Left forelimb (tissue), 1 donor: ENCODE measurements around the gene SAMD4A.

ENCODE experiments used
- DNase-seq: peaks from one replicate; pipeline ENCODE4 v3.0.0-alpha.2; 2018; ENCODE audit warnings: low spot score

SAMD4A gene

DNA sequence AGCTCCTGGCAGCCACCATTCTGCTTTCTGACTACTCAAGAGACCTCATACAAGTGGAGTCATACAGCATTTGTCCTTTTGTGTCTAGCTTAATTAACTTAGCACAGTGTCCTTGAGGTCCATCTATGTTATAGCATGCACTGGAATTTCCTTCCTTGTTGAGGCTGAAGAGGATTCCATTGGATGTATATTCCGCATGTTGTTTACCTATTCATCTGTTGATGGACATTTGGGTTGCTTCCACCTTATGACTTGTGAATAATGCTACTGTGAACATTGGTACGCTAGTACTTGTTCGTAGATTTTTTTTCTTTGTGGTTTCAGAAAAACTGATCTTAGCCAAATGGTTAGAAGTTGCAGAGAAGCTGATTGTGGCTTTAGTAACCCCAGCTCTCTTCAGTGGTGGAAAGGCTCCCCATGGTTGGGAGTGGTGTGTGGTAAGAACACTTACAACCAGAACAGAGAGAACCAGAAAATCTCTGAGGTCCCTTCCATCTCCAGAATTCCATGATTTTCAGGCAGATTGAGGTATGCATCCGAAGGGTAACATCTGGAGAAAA lies 118.4 kb downstream of the SAMD4A start:
- no peak for DNase-seq

GRCh38 chr14:54686219-54686870 lies 119.4 kb downstream of the SAMD4A start:
- no peak for DNase-seq

- DNase-seq = no peak
Observed at GRCh38 chr14:54686871-54687749, 120.2 kb downstream of the SAMD4A start.

GRCh38 chr14:54687750-54688119 lies 120.8 kb downstream of the SAMD4A start:
- no peak for DNase-seq

- no peak for DNase-seq
Observed at GRCh38 chr14:54688229-54688628, 121.3 kb downstream of the SAMD4A start.

DNA sequence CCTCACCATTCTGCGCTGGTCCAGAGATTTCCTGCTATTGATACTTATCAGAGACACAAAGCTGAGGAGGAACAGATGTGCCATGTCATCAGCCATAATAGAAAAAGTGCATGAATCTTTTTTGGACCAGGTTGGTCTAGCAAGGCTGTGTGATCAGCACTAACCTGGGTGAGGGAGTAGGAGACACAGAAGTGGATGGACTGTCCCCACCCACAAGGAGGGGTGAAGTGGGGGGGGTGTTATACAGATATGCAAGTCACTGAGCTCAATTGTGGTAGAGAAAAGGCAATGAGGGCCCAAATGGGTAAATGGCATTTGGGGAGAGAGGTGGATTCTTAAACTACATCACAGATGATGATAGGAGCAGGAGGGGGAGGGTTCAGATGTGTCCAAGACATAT lies 123.0 kb downstream of the SAMD4A start:
- no peak for DNase-seq

GRCh38 chr14:54690887-54691286 lies 124.0 kb downstream of the SAMD4A start:
- DNase-seq = no peak

DNA sequence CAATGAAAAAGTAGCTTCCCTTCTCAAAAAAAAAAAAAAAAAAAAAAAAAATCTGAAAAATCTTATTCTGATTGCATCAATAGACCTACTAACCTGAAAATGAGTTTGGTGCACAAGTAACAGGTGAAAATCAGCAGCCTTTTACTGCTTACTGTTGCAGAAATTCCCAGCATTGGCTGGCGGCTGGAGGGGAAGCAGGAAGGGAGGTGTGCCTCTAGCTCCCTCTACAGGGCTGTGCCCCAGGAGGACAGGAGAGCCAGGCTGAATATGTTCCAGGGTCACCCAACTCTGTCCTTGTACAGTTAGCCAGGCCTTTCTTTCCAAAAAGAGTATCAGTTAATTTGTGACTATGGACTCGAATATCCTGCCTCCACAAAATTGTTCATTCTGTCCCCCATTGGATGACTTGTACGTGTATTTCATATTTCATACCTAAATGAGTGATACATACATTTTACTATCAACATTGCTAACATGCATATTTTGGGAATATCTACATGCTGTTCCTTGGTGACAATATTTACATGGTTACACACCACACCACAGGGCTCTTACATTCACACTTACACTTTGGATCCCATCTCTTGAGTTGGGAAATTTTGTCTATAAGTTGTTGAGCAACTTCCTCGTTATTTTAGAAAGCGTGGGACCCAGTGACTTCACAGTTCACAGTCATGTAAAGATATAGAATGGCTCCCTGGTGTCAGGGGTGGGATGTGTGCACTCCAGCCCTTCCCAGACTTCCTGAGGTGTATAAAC lies 124.8 kb downstream of the SAMD4A start:
- DNase-seq = no peak

- DNase-seq = no peak
Observed at GRCh38 chr14:54692284-54692772, 125.4 kb downstream of the SAMD4A start.

DNA sequence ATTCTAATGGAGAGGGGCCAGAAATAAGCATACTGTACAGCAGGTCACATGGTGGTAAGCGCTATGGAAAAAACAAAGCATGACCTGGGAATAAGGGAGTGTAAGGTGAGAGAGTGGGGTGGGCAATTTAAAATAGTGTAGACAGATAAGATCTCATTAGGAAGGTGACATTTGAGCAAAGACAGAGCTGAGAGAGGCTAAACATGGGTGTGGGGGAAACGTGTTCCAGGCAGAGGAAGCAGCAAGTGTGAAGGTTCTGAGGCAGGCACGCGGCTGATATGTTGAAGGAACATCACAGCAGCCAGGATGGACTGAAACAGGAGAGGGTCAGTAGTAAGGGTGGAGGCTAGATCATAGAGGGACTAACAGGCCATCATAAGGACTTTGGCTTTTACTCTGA lies 126.8 kb downstream of the SAMD4A start:
- DNase-seq = no peak

DNA sequence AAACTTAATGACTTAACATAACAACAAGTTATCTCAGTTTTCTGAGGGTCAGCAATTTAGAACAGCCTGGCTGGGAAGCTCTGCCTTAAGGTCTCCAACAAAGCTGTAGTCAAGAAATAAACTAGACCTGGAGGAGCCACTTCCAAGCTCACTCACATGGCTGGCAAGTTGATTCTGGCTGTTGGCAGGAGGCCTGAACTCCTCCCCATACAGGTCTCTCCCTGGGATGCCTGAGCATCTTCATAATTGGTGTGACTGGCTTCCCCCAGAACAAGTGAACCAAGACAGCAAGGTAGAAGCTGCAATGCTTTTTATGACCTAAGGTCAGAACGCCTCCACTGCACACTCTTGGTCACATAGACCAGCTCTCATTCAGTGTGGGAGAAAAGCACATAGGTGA lies 128.3 kb downstream of the SAMD4A start:
- DNase-seq = no peak

- no peak for DNase-seq
Observed at GRCh38 chr14:54697001-54697400, 130.1 kb downstream of the SAMD4A start.

DNA sequence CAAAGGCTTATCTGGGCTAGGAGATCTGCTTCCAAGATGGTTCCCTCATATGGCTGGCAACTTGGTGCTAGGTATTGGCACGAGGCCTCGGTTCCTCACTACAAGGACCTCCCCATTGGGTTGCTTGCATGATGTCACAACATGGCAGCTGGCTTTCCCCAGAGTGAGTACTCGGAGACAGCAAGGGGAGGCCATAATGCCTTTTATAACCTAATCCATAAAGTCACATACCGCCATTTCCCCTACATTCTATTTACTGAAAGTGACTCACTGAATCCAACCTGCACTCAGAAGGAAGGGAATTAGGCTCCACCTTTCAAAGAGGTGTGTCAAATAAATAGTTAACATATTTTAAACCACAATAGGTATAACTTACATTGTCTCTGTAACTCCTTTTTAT lies 130.9 kb downstream of the SAMD4A start:
- no peak for DNase-seq

DNA sequence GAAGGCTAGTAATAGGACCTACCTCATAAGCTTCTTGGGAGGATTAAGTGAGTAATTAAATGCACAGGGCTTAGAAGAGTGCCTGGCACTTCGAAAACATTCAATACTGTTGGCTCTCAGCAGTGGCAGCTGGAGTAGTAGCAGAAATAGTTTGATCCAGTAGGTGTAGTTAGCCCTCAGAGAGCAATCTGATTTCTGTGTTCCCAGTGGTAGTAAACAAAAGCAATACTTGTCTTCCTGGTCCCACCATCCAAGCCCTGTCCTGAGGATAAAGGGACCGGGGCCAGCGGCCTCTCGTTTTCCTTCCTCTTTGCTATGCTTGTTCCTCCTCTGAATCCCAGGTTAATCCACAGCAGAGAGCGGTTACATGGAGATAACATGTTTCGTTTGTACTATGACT lies 131.6 kb downstream of the SAMD4A start:
- no peak for DNase-seq

GRCh38 chr14:54698966-54699530 lies 132.1 kb downstream of the SAMD4A start:
- DNase-seq = no peak

DNA sequence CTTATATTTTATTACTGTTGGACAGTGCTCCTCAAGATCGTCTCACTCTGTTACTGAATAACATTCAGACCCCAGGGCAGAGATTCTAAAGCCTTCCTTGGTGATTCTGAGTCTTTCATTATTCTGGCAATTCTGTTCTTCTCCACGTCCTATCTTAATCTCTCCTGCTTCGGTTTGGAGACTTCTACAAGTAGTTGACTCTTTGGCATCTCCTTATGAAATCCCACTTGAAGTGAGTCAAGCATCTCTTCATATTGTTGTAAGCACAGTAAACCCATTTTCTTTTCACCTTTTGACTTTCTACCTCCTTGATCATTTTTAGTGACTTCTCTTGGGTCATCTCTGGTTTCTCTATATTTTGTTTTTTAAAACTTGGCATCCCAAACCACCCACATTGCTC lies 132.8 kb downstream of the SAMD4A start:
- DNase-seq = no peak

DNA sequence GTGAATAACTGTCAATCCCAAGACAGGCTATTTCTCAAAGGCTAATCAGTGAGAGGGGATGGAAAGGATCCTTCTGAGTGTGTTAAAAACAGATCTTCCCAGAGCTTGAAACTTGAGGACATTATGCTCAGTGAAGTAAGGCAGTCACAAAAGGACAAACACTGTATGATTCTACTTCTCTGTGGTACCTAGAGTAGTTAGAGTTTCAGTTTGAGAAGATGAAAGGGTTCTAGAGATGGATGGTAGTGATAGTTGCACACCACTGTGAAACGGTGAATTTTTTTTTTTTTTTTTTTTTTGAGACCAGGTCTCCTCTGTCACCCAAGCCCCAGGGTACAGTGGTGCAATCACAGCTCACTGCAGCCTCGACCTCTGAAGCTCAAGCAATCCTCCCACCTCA lies 133.8 kb downstream of the SAMD4A start:
- DNase-seq = no peak

- no peak for DNase-seq
Observed at GRCh38 chr14:54702014-54702491, 135.1 kb downstream of the SAMD4A start.

GRCh38 chr14:54702492-54702891 lies 135.6 kb downstream of the SAMD4A start:
- DNase-seq = no peak

DNA sequence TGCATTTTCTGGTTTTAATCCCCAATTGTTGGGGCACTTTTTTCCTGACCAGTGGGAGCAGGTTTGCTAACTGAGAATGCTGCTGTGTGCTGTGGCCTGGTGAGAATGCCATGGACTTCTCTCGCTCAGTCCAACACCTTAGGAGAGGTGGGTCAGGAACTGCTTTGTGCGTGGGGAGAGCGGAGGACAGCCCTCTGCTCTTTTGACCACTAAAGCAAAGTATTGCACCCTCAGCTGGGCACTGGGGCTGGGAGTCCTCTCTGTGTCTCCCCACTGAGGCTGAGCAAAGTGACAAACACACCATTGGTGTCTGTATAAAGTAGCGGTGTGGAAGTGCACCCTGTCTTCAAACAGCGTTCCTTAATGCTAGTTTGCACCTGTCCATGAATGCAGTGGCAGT lies 136.2 kb downstream of the SAMD4A start:
- DNase-seq = no peak

DNA sequence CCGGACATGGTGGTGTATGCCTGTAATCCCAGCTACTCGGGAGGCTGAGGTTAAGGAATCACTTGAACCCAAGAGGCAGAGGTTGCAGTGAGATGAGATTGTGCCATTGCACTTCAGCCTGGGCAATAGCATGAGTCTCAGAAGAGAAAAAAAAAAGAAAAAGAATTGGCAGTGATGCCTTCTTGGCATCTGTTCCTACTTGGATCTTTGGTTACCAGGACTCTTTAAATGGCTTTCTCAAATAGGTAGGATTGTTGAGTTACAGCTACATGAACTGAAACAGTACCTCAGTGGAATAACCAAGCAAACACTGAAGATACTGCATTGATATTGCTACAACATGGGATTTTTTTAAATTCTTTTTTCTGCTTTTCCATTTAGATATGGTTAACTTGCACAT lies 136.8 kb downstream of the SAMD4A start:
- DNase-seq = no peak

- DNase-seq = no peak
Observed at GRCh38 chr14:54704768-54705167, 137.8 kb downstream of the SAMD4A start.
